SHP77 treated with DMSO at 0.1 percent for 48 hours (cell line): ENCODE data around the gene PCDHGA1.

ENCODE experiments used
- DNase-seq: peaks from one replicate; lab custom pipeline; 2025; lab: John Stamatoyannopoulos, UW

The PCDHGA1 gene

GRCh38 chr5:141490771-141491170 lies 160.5 kb downstream of the PCDHGA1 start:
- DNase-seq, result no peak

- DNase-seq, result no peak
Measured at GRCh38 chr5:141491323-141492167, 161.2 kb downstream of the PCDHGA1 start.

- DNase-seq, result no peak
Measured at GRCh38 chr5:141492168-141492885, 162.0 kb downstream of the PCDHGA1 start.

- DNase-seq, result no peak
Measured at GRCh38 chr5:141493500-141494422, 163.4 kb downstream of the PCDHGA1 start.

GRCh38 chr5:141494761-141495452 lies 164.6 kb downstream of the PCDHGA1 start:
- no peak for DNase-seq

- no peak for DNase-seq
Measured at GRCh38 chr5:141495453-141495811, 165.1 kb downstream of the PCDHGA1 start.

GRCh38 chr5:141496038-141496437 lies 165.7 kb downstream of the PCDHGA1 start:
- no peak for DNase-seq

- DNase-seq, result no peak
Measured at GRCh38 chr5:141501761-141502160, 171.4 kb downstream of the PCDHGA1 start.

- no peak for DNase-seq
Measured at GRCh38 chr5:141503681-141504080, 173.4 kb downstream of the PCDHGA1 start.

- no peak for DNase-seq
Measured at GRCh38 chr5:141504216-141504615, 173.9 kb downstream of the PCDHGA1 start.

GRCh38 chr5:141506381-141507155 lies 176.3 kb downstream of the PCDHGA1 start:
- no peak for DNase-seq

- no peak for DNase-seq
Measured at GRCh38 chr5:141507387-141508091, 177.2 kb downstream of the PCDHGA1 start.

GRCh38 chr5:141508440-141508797 lies 178.1 kb downstream of the PCDHGA1 start:
- DNase-seq, result no peak

- no peak for DNase-seq
Measured at GRCh38 chr5:141508798-141509611, 178.7 kb downstream of the PCDHGA1 start.

- no peak for DNase-seq
Measured at GRCh38 chr5:141510160-141510559, 179.8 kb downstream of the PCDHGA1 start.

- DNase-seq, result no peak
Measured at GRCh38 chr5:141510850-141511601, 180.7 kb downstream of the PCDHGA1 start.

GRCh38 chr5:141511771-141512325 lies 181.5 kb downstream of the PCDHGA1 start:
- no peak for DNase-seq

- peak; percentile 16 for DNase-seq
Measured at GRCh38 chr5:141512390-141512910, 182.1 kb downstream of the PCDHGA1 start.
